NCI-H82 treated with DMSO at 0.1 percent for 48 hours (cell line): Measurements from ENCODE around the gene MRTO4.
A peak's percentile ranks its signal among the peaks of the same experiment; 100 is the strongest.
"Not testable (repeated sequence)": the region's sequence is repeated elsewhere in the genome, so short reads cannot be mapped to it uniquely, and the experiment has no call there.

ENCODE experiments used
- DNase-seq: peaks from one replicate; lab custom pipeline; 2025; ENCODE audit not compliant: unreplicated experiment; lab: John Stamatoyannopoulos, UW

The MRTO4 gene

GRCh38 chr1:19251305-19252196 lies at the start of gene MRTO4, which contains the start of gene EMC1:
MRTO4 (plus strand) TSS chr1:19251805; CDS start chr1:19251836, 31 bp downstream.
EMC1 (minus strand) TSS chr1:19251524; CDS start chr1:19251509, 15 bp downstream.
- peak; percentile 54 for DNase-seq

GRCh38 chr1:19202396-19202795 lies 49.2 kb upstream of the MRTO4 start:
- DNase-seq, result no peak

GRCh38 chr1:19203440-19203839 lies 48.2 kb upstream of the MRTO4 start:
- no peak for DNase-seq

GRCh38 chr1:19204446-19205266 lies 46.9 kb upstream of the MRTO4 start:
- DNase-seq, result no peak

- no peak for DNase-seq
Observed at GRCh38 chr1:19205403-19205802, 46.2 kb upstream of the MRTO4 start.

GRCh38 chr1:19205845-19206244 lies 45.8 kb upstream of the MRTO4 start:
- DNase-seq, result no peak

GRCh38 chr1:19206947-19207346 lies 44.7 kb upstream of the MRTO4 start:
- DNase-seq, result no peak

- no peak for DNase-seq
Observed at GRCh38 chr1:19208710-19209438, 42.7 kb upstream of the MRTO4 start.

- DNase-seq, result no peak
Observed at GRCh38 chr1:19209439-19209989, 42.1 kb upstream of the MRTO4 start.

GRCh38 chr1:19209990-19210771 lies 41.4 kb upstream of the MRTO4 start, which contains the start of gene UBR4:
UBR4 (minus strand) TSS chr1:19210266; CDS start chr1:19210248, 18 bp downstream.
- peak; percentile 94 for DNase-seq

- peak; percentile 51 for DNase-seq
Observed at GRCh38 chr1:19210772-19211549, 40.6 kb upstream of the MRTO4 start.

- no peak for DNase-seq
Observed at GRCh38 chr1:19212167-19212566, 39.4 kb upstream of the MRTO4 start.

- no peak for DNase-seq
Observed at GRCh38 chr1:19213580-19213979, 38.0 kb upstream of the MRTO4 start.

GRCh38 chr1:19216585-19216984 lies 35.0 kb upstream of the MRTO4 start:
- DNase-seq, result not testable (repeated sequence)

- no peak for DNase-seq
Observed at GRCh38 chr1:19219451-19219850, 32.2 kb upstream of the MRTO4 start.

GRCh38 chr1:19220080-19220846 lies 31.3 kb upstream of the MRTO4 start:
- no peak for DNase-seq

- no peak for DNase-seq
Observed at GRCh38 chr1:19220991-19221390, 30.6 kb upstream of the MRTO4 start.

GRCh38 chr1:19222573-19222972 lies 29.0 kb upstream of the MRTO4 start:
- DNase-seq, result no peak
